A549 treated with Mapracorat at 1 μM for 4 hours (cell line): ENCODE results near the gene XKR7. TPM values are rescaled to one million over a fixed set of nuclear protein-coding genes. Genes with fewer than 3 reads are reported as not detected.

ENCODE experiments used
- total RNA-seq: library from RNA; stranded (reverse); fragments of 200-300 nt; extraction: Qiagen RNA extraction; gene quantifications from 5 replicates; pipeline ENCODE4 v1.2.3, GENCODE V29; 2022

The XKR7 gene
- 0.01 to 0.02 TPM in 2 of 5 replicates, not detected in the others for total RNA-seq

GRCh38 chr20:31967830-31968249 is at the start of gene XKR7:
XKR7 (plus strand) TSS chr20:31968151; CDS start chr20:31968176, 25 bp downstream.

GRCh38 chr20:31951530-31952453 is 16.2 kb upstream of the XKR7 start, which contains the start of gene PDRG1:
PDRG1 (minus strand) TSS chr20:31952046; CDS start chr20:31951961, 85 bp downstream.

GRCh38 chr20:32010101-32010500 is 42.1 kb downstream of the XKR7 start, which contains the start of gene CCM2L:
CCM2L (plus strand) TSS chr20:32010438; CDS start chr20:32010455, 17 bp downstream.

GRCh38 chr20:32052090-32052777 is 84.3 kb downstream of the XKR7 start, which contains the start of gene HCK:
HCK (plus strand) TSS chr20:32052242.

Other genes with a start within 250 kb of the XKR7 start
- gene BCL2L1, start 245.3 kb upstream of the XKR7 start, total RNA-seq = 274 to 317 TPM (median 294 TPM) in 5 replicates
- 96.3 to 115 TPM (median 107 TPM) in 5 replicates for gene TPX2, start 228.9 kb upstream of the XKR7 start, total RNA-seq
- gene MYLK2, start 148.8 kb upstream of the XKR7 start, total RNA-seq = 0.27 to 0.76 TPM (median 0.48 TPM) in 5 replicates
- 0.17 to 0.86 TPM (median 0.61 TPM) in 5 replicates for gene FOXS1, start 122.5 kb upstream of the XKR7 start, total RNA-seq
- gene DUSP15, start 97.6 kb upstream of the XKR7 start, total RNA-seq = 0.52 to 1.4 TPM (median 1.1 TPM) in 5 replicates
- gene TTLL9, start 97.5 kb upstream of the XKR7 start, total RNA-seq = 0.10 to 0.20 TPM (median 0.12 TPM) in 4 of 5 replicates, not detected in the other
- gene PDRG1, start 16.1 kb upstream of the XKR7 start, total RNA-seq = 29.4 to 33.1 TPM (median 32.2 TPM) in 5 replicates
- gene CCM2L, start 42.3 kb downstream of the XKR7 start, total RNA-seq = 0.27 to 0.61 TPM (median 0.35 TPM) in 5 replicates
- 0.08 to 0.20 TPM (median 0.12 TPM) in 5 replicates for gene HCK, start 84.1 kb downstream of the XKR7 start, total RNA-seq
- 32.8 to 36.9 TPM (median 35.9 TPM) in 5 replicates for gene TM9SF4, start 141.6 kb downstream of the XKR7 start, total RNA-seq
- 14.7 to 16.4 TPM (median 15.1 TPM) in 5 replicates for gene PLAGL2, start 239.6 kb downstream of the XKR7 start, total RNA-seq
- 37.5 to 49.7 TPM (median 47.1 TPM) in 5 replicates for gene POFUT1, start 239.7 kb downstream of the XKR7 start, total RNA-seq